Fibroblast of upper back skin (primary cell): Measurements from ENCODE around the gene RAB33A.
"Not testable (repeated sequence)": the region's sequence is repeated elsewhere in the genome, so short reads cannot be mapped to it uniquely, and the experiment has no call there.

Experiments
- DNase-seq: peaks from one replicate; pipeline ENCODE4 v3.0.0-alpha.2; 2013

Gene RAB33A

DNA sequence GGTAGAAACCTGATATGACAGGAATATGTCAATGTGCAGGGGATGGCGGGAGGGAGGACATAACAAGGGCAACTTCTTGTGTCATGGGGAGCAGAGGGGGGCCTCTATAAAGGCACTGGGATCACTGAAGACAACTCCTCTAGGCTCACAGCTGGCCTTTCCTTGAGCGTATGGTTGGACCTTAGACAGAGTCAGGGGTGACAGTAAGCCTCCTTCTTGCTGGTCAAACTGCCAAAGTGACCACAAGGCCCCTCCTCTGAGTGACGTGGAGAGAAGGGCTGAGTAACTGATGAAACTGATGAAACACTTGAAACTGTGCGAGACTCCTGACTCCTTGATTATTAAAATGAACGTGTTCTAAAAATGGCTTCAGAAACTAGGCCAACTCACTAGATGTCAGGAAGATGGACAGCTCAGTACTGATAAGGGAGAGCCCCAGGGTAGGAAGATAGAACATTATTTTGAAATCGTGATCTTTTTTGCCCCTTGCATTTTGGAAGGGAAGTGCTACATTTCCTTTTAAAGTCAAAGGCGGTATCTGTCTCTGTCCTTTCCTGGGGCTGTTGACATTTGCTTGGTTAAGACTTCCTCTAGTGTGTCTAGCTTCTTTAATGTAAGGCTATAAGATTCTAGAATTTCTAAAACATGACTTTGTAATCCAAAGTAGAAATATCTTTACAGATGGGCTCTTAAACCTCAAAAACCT is 1.6 kb downstream of the RAB33A start:
- DNase-seq, result peak; percentile 82

DNA sequence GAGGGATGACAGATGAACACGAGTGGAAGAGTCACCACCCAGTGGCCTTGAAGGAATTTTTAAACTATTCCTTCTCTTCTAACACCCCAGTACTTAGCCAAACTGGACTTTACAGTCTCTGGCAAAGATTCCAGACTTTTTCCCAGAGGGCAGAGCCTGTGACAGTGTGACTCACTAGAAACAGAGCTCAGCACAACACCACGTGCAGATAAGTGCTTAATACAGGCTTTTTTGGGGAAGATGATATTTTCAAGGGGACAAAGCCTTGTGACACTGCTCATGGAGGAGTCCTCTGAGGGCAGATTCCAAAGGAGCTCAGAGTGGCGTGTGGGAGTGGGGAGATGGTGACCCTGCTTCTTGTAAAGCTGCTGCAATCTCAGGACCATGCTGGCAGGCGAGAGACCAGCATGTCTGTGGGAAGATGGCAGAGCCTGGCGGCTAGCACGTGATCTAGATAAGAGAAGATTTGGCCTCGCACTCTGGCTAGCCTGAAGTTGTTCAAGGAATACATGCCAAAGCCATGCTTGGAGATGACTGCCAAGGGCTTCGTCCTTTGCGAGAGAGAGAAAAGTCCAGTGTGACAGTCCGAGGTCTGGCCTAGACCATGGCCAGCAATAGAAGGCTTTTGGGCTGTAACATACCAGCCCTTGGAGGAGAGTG is 2.4 kb downstream of the RAB33A start:
- DNase-seq, result peak; percentile 60

DNA sequence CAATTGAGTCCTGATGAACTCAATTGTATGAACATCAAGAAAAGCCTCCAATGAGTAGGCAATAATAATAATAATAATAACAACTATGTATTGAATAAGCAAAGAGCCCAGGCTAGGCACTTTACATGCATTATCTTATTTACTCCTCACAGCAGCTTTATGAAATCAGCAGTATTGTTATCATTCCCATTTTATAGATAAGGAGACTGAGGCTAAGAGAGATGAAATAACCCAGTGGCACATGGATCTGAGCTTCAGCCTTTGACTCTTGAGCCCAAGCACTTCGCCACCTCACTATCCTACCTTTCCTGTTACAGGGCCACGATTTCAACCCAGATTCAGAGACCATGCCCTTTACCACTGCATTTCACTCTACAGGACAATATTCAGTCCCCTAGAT is 3.2 kb downstream of the RAB33A start:
- DNase-seq, result no peak

DNA sequence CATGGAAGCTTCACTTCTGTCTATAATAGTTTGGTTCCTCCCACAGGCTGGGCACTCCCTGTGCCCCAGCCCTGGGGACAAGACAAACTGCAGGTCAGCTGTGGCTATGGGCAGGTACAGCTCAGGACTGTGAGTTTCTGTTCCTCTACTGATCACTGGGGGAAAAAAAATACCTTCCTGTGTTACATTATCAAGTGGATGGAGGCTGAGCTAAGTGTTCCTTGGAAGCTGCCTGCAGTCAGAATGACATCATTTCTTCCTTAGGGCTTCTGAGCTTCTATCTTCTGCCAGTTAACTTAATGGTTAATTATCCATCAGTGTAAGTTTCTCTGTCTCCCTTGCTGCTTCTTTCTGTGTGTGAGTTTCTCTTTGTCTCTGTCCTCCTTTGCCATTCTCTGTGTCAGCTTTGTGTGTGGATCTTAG is 4.6 kb downstream of the RAB33A start:
- DNase-seq, result no peak

DNA sequence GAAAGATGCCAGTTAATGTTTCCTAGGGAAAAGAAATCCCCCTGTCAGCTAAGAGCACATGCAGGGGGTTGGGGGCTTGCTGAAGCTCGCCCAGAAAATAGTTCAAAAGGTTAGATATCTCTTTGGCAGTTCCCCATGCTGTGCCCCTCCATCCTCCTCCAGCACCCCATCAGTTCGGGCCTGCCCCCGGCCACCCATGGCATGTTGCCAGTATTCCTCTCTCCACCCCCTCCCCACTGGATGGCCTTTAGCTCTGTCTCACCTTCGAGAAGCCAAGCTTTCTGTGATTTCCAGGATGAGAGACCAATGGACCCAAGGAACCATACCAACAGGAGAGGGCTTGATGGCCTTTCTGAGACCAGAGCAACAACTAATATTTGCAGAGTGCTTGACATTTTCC is 5.2 kb downstream of the RAB33A start:
- no peak for DNase-seq

DNA sequence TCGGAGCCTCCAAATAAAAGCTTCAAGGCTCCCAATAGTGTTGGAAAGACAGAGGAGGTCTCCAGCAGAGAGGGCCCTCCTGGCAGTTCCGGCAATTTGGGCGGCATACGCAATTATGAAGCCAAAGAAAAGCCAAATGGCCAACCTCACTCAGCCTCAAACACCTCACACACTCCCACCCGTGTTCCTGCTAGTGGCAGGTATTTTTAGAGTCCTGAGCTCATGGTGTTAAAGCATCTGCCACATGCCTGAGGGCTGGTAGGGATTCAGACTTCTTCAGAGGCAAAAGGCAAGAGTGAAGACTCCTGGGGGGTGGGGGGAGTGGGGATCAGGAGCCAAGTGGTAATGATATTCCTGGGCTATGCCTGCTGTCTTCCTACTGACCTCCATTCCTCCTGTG is 7.4 kb downstream of the RAB33A start:
- DNase-seq, result no peak

DNA sequence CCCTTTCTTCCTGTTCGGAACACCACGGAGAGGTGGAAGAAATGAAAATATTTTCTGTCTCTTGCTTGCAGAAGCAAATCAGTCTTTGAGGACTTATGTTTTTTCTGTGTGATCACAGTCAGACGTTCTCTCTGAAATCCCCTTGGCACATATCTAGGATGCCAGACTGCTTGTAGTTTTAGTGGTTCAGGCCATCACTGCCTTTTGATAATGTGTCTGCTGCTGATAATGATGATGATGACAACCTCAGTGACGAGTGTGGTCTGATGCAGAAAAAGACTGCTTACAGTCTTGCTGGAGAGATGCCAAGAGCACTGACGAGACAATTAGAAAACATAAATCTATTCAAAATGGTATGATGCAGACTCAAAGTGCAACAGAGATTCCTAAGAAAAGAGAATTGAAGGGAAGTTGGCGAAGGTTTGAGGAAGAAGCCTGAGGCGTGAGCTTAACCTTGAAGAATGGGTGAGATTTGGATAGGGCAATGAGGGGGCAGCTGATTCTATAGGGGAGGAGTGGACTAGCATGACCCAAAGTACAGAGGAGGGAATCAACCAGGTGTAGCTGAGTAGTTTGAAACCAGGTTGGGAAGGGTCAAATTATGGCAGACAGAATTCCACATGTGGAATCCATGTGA is 7.9 kb downstream of the RAB33A start:
- peak; percentile 50 for DNase-seq

DNA sequence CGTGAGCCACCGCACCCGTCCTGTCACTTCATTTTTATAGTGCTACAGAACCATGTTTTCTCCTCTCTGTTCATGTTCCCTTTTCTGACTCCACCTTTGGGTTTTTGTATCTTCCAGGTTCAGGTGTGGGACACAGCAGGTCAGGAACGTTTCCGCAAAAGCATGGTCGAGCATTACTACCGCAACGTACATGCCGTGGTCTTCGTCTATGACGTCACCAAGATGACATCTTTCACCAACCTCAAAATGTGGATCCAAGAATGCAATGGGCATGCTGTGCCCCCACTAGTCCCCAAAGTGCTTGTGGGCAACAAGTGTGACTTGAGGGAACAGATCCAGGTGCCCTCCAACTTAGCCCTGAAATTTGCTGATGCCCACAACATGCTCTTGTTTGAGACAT is 12.4 kb downstream of the RAB33A start:
- DNase-seq, result no peak

DNA sequence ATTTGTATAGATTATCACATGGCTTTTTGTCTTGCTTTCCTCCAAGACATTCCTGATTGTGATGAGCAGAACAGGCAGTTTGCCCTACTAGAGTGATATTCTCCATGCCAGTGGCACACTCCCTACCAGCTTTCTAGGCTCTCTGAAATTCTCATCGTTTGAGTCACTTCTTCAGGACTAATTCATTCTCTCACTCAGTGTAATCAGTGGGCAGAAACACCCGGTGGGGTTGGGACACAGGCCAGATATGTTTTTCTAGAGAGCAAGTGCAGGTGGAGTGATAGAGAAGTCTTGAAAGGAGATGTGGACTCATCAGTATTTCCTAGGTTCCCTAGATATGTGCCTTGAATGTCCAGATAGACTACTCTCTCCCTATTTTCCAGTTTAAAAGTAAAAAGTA is 13.1 kb downstream of the RAB33A start:
- no peak for DNase-seq

DNA sequence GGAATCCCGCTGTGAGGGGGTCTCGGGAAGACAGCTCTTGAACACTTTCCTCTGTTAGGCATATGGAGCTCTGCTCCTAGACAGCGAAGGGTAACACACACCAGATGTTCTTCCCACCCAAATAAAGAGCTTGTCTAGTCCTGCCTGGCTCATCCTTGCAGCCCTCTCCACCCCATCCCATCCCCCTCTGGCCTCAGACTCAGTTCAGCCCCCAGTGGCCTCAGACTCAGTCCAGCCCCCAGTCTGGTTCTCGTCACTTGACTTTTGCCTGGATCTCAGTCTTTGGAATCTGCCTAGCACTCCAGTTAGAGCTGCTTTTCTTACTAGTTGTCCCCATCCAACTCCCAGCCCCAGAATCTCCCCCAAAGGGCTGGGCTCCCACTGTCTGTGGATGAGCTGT is 14.9 kb downstream of the RAB33A start:
- DNase-seq, result no peak

DNA sequence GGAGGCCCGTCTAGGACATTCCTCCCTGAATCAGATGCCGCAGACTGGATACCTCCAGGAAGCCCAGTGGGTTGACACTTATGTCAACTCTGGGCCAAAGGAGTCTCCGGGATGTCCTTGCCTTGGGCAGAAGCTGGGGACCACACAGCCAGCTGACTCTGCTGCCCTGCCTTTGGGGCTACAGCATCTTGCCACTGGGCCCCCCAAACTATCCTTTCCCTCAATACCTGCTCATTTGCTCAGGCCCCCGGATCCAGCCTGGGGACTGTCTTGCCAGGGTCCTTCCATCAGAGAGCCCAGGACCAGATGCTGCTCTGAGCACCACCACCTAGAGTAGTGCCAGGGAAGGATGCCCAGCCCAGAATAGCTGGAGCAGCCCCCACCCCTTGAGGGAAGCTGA is 19.0 kb downstream of the RAB33A start:
- DNase-seq, result no peak

DNA sequence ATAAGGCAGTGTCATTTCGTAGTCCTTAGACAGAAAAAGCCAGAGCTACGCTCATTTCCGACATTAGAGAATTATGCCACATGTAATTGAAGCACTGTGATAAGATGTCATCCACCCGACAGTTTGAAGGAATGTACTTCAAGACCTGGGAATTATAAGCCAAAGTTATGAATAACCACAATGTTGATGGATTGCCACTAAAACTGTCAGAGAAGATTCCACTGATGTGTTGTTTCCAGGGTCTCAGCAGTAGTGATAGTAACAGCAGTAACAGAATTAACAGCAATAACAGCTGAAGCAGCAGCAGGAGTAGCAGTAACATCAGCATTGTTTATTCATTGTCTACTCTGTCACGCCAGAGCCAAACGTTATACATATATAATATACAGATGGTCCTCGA is 24.7 kb downstream of the RAB33A start:
- peak; percentile 70 for DNase-seq

DNA sequence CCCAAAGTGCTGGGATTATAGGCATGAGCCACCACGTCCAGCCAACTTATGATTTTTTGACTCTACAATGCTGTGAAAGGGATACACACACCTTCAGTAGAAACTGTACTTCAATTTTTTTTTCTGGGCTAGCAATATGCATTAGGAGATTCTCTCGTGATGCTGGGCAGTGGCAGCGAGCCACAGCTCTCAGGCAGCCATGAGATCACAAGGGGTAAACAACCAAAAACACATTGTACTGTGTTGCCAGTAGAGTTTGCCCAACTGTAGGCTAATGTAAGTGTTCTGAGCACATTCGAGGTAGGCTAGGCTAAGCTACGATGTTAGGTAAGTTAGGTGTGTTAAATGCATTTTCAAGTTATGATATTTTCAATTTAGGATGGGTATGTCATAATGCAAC is 25.7 kb downstream of the RAB33A start:
- no peak for DNase-seq

DNA sequence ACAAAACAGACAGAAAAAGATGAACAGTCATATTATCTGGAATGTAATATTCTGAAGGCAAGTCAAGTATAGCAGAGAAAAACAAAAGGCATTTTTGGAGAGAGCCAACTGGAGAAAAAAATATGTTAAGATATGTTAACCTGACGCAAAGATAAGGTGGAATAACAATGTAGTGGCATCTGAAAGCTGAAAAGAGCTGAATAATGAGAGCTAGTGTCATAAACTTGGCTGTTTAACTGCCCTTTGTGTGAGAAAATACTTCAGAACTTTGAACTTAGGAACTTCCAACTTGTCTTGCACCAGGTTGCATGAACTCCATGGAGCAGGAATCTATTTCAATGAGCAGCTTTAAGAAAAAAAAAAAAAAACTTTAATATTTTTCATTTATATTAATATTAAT is 32.9 kb downstream of the RAB33A start:
- no peak for DNase-seq

DNA sequence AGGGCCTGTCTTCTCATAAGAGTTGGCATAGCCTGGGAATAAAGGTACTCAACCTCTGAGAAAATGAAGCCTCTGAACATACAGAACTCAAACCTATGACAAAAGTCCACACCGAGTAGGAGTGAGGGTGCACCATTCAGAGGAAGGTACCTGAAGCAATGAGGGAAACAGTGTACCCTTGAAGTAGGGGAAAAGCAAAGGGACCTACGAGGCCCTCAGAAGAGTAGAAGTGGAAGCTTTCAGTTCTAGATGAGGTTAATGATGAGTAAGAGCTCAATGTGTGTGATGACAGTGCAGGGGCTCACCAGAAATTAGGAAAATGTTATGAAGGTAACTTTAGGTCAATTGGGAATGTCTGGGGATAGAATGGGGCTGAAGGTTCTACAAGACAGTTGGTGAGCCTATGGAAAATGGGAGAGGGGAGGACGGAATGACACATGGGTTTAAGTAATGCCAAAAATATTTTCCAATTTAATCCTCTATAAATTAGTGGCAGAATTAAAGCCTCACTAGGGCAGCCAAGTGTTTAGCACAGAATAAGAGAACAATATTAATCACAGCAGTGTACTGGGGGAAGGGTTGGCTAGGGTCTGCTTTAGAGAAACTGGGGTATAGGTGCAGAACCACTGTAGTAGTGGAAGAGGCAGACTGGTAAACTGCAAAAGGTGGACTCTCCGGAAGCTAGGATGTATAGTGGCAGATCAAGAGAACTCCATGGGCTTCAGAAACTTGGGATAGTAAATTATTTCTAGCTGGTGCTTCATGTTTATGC is 39.8 kb downstream of the RAB33A start:
- DNase-seq, result no peak

DNA sequence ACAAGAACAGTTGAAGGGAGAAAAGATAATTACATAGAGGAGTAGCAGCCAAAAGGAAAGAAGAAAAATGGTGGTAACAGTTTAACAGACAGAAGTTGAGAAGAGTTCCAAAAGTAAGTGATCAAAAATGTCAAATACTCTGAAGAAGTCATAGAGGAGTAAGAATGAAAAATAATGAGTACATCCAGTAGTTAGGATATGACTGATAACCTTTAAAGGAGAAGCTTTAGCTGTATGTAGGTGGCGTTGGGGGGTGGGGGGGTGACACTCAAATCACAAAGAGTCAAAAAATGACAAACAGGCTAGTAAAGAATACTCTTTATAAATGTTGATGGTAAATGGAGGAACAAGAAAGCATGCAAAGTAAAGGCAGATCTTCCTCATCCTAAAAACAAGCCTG is 40.6 kb downstream of the RAB33A start:
- DNase-seq, result no peak

DNA sequence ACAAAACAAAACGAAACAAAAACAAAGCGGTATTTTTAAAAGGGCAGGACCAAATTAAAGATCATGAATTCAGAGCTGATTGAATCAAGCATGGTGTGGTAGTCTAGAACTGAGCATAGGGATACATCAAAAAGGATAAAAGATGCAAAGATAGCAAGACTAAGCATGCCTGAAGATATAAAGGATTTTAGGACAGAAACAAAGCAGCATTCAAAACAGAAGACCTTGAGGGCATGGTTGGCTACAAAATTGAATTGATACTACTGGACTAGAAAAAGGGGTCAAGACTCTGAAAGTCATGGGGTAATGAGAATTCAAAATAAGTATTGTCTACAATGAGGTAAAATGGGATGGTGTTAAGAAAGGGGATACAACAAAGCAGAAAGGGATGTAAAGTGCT is 41.6 kb downstream of the RAB33A start:
- DNase-seq, result no peak

DNA sequence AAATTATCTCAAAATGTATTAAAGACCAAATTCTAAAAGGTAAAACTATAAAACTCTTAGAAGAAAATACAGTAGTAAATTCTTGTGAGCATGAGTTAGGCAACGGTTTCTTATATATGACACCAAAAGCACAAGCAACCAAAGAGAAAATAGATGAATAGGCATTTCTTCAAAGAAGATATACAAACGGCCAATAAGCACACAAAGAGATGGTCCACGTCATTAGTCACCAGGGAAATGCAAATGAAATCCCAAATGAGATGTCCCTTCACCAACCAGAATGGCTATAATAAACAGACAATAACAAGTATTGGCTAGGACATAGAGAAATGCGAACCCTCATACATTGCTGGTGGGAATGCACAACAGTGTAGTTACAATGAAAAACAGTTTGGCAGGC is 44.6 kb downstream of the RAB33A start:
- DNase-seq, result no peak

DNA sequence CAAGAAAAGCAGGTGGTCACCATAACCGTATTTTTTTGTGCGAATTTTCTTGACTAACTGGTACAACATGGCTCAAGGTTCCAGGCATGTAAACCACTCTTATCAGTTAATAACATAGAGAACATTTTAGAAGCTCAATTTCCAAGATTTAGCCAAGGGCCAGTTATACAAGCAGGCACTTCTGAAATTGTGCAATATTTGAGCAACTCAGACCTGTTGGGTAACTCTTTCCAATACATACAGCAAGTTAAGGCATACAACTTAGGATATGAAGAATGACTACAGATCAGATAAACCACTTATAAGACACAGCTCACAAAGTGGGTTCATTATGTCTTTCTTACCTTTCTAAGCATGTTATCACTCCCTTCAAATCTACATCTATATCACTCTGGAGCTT is 53.0 kb downstream of the RAB33A start:
- no peak for DNase-seq

DNA sequence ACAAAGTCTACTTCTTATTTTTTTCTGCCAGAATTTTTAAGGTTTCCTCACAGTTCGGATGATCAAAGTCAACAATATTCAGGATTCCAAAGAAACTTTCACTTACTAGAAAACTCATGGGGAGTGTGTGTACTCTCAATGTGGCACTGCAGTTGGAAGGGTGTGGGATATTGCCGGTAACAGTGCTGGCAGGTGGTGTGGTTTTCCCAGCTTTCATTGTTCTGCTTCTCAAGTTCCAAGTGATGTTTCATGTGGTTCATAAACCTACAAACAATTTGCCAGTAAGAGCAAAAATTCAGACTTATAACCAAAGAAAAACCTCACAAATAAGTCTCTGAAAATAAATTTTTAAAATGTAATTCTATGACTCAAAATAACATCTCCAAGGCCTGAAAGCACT is 57.1 kb downstream of the RAB33A start:
- DNase-seq, result no peak

DNA sequence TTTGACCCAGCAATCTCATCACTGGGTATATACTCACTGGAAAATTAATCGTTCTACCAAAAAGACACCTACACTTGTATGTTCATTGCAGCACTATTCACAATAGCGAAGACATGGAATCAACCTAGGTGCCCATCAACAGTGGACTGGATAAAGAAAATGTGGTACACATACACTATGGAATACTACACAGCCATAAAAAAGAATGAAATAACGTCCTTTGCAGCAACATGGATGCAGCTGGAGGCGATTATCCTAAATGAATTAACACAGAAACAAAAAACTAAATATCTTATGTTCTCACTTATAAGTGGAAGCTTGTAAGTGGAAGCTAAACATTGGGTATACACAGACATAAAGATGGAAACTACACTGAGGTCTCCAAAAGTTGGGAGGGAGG is 59.4 kb downstream of the RAB33A start:
- not testable (repeated sequence) for DNase-seq
